ENCODE data around the gene ABLIM1. TPM values are rescaled to one million over a fixed set of nuclear protein-coding genes. Genes with fewer than 3 reads are reported as not detected.

ABLIM1 gene
- 100 to 1,000 TPM; 128 to 137 TPM for total RNA-seq
- polyA plus RNA-seq (ENCODE audit: insufficient read depth, low read depth, low replicate concordance) = 90.0 TPM
- long read RNA-seq, donor 1, partial matches to known transcripts = 62 of 62 reads
- long read RNA-seq, donor 1, other reads (novel, unspliced or antisense) = 0 of 62 reads
- long read RNA-seq, donor 2 = 0 reads

DNA sequence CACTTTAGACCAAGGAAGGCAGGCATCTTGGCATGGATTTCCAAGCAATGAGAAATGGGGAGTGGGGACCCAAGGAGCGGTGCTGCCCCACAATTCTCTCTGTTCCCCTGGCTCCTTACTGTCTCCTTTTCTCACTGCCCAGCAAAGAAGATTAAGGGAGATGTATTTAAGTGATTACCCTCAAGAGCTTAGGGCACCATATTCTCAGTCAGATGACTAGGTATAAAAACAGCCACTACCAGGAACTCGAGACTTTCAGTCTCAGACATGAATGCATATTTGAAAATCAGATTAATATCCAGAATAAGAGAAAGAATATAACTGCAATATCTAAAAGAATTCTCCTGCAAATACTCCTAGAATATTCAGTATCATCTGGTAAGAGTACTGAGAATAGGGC is at the start of gene ABLIM1:
Gene ABLIM1, minus strand, starts transcription at position 101 of the 400 bp plus-strand sequence. Its CDS starts 75 bp downstream, at position 26.
- Histone ChIP-seq H3K27me3 (no peaks in the 10 kb centered on the region), H3K9me3 (no peaks in the 10 kb centered on the region), H3K27ac (no peak within 1 kb of the TSS), H3K4me1 (no peaks in the 10 kb centered on the region), H3K4me3 (no peak within 1 kb of the TSS), H3K36me3 (ENCODE audit: low read depth, missing control alignments) (no peaks in the 10 kb centered on the region)
- DNase-seq = no peak
- TF ChIP-seq POLR2A (IDR thresholded peaks at IDR 0.05) = no peak
- TF ChIP-seq, protein P1, sequence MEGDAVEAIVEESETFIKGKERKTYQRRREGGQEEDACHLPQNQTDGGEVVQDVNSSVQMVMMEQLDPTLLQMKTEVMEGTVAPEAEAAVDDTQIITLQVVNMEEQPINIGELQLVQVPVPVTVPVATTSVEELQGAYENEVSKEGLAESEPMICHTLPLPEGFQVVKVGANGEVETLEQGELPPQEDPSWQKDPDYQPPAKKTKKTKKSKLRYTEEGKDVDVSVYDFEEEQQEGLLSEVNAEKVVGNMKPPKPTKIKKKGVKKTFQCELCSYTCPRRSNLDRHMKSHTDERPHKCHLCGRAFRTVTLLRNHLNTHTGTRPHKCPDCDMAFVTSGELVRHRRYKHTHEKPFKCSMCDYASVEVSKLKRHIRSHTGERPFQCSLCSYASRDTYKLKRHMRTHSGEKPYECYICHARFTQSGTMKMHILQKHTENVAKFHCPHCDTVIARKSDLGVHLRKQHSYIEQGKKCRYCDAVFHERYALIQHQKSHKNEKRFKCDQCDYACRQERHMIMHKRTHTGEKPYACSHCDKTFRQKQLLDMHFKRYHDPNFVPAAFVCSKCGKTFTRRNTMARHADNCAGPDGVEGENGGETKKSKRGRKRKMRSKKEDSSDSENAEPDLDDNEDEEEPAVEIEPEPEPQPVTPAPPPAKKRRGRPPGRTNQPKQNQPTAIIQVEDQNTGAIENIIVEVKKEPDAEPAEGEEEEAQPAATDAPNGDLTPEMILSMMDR (IDR thresholded peaks at IDR 0.05) = no peak
- 83 to 94% methylated on average over 2 of the region's 2 CpGs for WGBS, 2 donors
- intact Hi-C loops (cut with DNase I; ENCODE audit: low total_unique reads) = no loop called here

- no peaks in the 10 kb centered on the region for H3K36me3 ChIP-seq (ENCODE audit: low read depth, missing control alignments)
- H3K27ac ChIP-seq = no peak overlapping the region
- intact Hi-C loops (cut with DNase I; ENCODE audit: low total_unique reads) = loop anchor here (10.0 kb wide), 1 partner anchor 152 kb away; no protein-coding TSS in a partner anchor
- WGBS, 2 donors = 53 to 58% methylated on average over 4 of the region's 4 CpGs
- no peaks in the 10 kb centered on the region for H3K27me3 ChIP-seq
- DNase-seq = no peak
- H3K4me1 ChIP-seq = no peaks in the 10 kb centered on the region
- H3K4me3 ChIP-seq = no peak overlapping the region
- TF ChIP-seq POLR2A (IDR thresholded peaks at IDR 0.05) = no peak
- TF ChIP-seq, protein P1 (IDR thresholded peaks at IDR 0.05) = no peak
- H3K9me3 ChIP-seq = no peaks in the 10 kb centered on the region
Observed at GRCh38 chr10:114706458-114707055, 48.5 kb upstream of the ABLIM1 start.

- no peak for TF ChIP-seq POLR2A (IDR thresholded peaks at IDR 0.05)
- no peaks in the 10 kb centered on the region for H3K36me3 ChIP-seq (ENCODE audit: low read depth, missing control alignments)
- DNase-seq = no peak
- no peaks in the 10 kb centered on the region for H3K4me1 ChIP-seq
- intact Hi-C loops (cut with DNase I; ENCODE audit: low total_unique reads) = loop anchor here (10.0 kb wide), 1 partner anchor 150 kb away; no protein-coding TSS in a partner anchor
- H3K9me3 ChIP-seq = no peaks in the 10 kb centered on the region
- no peak overlapping the region for H3K4me3 ChIP-seq
- no peaks in the 10 kb centered on the region for H3K27me3 ChIP-seq
- H3K27ac ChIP-seq = no peak overlapping the region
- WGBS, 2 donors = 96 to 97% methylated on average over 4 of the region's 4 CpGs
Observed at GRCh38 chr10:114704679-114705078, 46.6 kb upstream of the ABLIM1 start.

DNA sequence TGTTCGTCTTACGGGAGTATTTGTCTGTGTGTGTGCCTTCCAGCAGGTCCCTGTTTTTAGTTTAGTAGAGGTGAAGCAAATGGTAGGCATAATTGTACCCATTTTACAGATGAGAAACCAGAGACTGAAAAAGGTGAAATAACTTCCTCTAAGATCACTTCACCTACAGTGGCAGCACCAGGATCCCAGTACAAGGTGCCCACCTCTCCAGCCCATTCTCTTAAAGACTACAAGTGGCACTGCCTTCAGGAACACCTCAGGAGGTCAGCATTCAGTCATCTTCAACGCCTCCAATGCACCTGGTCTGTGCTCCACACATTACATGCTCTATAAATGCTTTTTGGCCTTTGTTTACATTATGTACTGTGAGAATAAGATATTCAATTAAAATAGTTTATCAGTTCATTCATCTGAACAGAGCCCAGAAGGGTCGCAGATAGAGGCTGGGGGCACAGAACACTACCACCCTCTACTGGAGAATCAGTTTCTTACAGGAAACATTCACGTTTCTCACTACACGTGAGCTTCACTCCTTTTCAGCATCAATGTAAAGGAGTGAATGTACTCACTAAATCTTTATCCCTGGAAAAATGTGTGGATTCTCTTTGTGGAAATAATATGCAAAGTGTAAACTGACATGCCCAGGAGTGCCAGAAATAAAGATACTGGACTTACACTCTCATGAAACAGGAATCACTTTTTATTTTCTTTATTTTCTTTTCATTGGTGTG is 45.5 kb upstream of the ABLIM1 start:
- no peaks in the 10 kb centered on the region for H3K4me1 ChIP-seq
- WGBS, 2 donors = 48 to 54% methylated on average over 6 of the region's 6 CpGs
- H3K9me3 ChIP-seq = no peaks in the 10 kb centered on the region
- H3K27me3 ChIP-seq = no peaks in the 10 kb centered on the region
- TF ChIP-seq, protein P1 (IDR thresholded peaks at IDR 0.05) = peak; percentile 41 to 53 (median 46)
- no peak for TF ChIP-seq POLR2A (IDR thresholded peaks at IDR 0.05)
- no peak overlapping the region for H3K4me3 ChIP-seq
- intact Hi-C loops (cut with DNase I; ENCODE audit: low total_unique reads) = loop anchor here (10.0 kb wide), 1 partner anchor 149 kb away; no protein-coding TSS in a partner anchor
- DNase-seq = peak; percentile 23
- no peak overlapping the region for H3K27ac ChIP-seq
- no peaks in the 10 kb centered on the region for H3K36me3 ChIP-seq (ENCODE audit: low read depth, missing control alignments)

- no peak for DNase-seq
- intact Hi-C loops (cut with DNase I; ENCODE audit: low total_unique reads) = no loop called here
- no peak overlapping the region for H3K27ac ChIP-seq
- H3K9me3 ChIP-seq = no peaks in the 10 kb centered on the region
- H3K4me1 ChIP-seq = no peaks in the 10 kb centered on the region
- H3K36me3 ChIP-seq (ENCODE audit: low read depth, missing control alignments) = no peaks in the 10 kb centered on the region
- no peak overlapping the region for H3K4me3 ChIP-seq
- TF ChIP-seq POLR2A (IDR thresholded peaks at IDR 0.05) = no peak
- TF ChIP-seq, protein P1 (IDR thresholded peaks at IDR 0.05) = no peak
- no peaks in the 10 kb centered on the region for H3K27me3 ChIP-seq
Observed at GRCh38 chr10:114698271-114699061, 40.4 kb upstream of the ABLIM1 start.

All from testis (tissue), 5 donors.